Measurements from ENCODE around the gene KHDC3L.
"Not testable (repeated sequence)": the region's sequence is repeated elsewhere in the genome, so short reads cannot be mapped to it uniquely, and the experiment has no call there.

Gene KHDC3L

DNA sequence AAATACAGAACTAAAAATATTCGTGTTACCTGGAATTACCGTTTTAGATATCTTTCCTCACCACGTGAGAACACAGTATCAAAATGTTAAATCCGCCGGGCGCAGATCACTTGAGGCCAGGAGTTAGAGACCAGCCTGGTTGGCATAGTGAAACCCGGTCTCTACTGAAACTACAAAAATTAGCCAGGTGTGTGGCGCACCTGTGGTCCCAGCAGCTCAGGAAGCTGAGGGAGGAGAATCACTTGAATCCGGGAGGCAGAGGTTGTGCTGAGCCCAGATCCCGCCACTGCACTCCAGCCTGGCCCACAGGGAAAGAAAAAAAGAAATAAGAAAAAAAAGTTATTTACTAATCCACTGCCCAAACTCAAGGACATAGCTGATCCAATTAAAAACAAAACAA lies 27.4 kb downstream of the KHDC3L start:
- TF ChIP-seq CTCF (IDR thresholded peaks at IDR 0.05; ENCODE audit: control extremely low read depth, extremely low read depth, low read depth, missing control alignments), result no peak
- POLR2A ChIA-PET, result interaction anchor here (0.7 kb wide), 1 partner anchor 84 kb away, joined by 4 read pairs; no protein-coding TSS in a partner anchor
- DNase-seq (ENCODE audit: extremely low spot score), result no peak
- CTCF ChIA-PET, result interaction anchor here (1.5 kb wide), 1 partner anchor 11 kb away, joined by 4 read pairs; no protein-coding TSS in a partner anchor

DNA sequence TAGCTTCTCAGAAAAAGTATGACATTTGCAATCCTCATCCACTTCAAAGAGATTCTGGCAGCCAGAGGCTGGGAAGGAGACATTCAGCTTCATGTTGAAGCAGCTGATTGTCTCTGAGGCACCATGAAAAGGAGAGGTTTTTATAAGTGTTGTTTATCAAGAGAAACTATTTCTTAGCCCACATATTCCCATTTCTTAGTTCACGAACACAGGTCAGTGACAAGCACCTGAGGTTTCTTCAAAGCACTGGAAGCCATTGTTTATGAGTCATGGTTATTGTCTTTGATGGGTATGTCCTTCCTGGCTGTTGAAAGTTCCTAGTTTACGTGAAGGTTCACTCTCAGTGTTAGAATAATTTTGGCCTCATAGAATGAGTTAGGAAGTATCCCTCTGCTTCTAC lies 29.2 kb downstream of the KHDC3L start:
- ChIA-PET POLR2A (no interaction called here), CTCF (interaction anchor here (1.5 kb wide), 1 partner anchor 9 kb away, joined by 4 read pairs; no protein-coding TSS in a partner anchor)
- TF ChIP-seq CTCF (IDR thresholded peaks at IDR 0.05; ENCODE audit: control extremely low read depth, extremely low read depth, low read depth, missing control alignments), result no peak
- no peak for DNase-seq (ENCODE audit: extremely low spot score)

GRCh38 chr6:73392188-73392587 lies 29.7 kb downstream of the KHDC3L start:
- CTCF ChIA-PET, result not testable (repeated sequence)

DNA sequence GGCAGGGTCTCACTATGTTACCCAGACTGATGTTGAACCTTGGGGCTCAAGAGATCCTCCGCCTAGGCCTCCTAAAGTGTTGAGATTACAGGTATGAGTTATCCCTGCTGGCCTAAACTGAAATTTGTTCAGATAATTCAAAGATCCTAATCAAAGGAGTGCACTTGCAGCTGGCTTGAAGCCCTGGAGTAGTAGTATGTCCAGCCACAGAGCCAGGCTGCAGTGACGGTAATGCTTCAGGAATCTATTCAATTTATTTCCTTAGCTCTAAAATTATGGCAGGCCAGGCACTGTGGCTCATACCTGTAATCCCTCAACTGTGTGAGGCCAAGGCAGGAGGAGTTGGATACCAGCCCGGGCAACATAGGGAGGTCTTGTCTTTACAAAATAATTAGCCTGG lies 30.8 kb downstream of the KHDC3L start:
- TF ChIP-seq CTCF (IDR thresholded peaks at IDR 0.05; ENCODE audit: control extremely low read depth, extremely low read depth, low read depth, missing control alignments), result no peak
- ChIA-PET POLR2A (no interaction called here), CTCF (interaction anchor here (1.3 kb wide), 1 partner anchor 108 kb away, joined by 3 read pairs; no protein-coding TSS in a partner anchor)
- DNase-seq (ENCODE audit: extremely low spot score), result no peak

More at GRCh38 chr6:73392188-73392587, 29.7 kb downstream of the KHDC3L start:
- POLR2A ChIA-PET; DNase-seq (ENCODE audit: extremely low spot score): not testable (repeated sequence)

GRCh38 chr6:73394577-73395354 lies 32.3 kb downstream of the KHDC3L start, which contains the start of gene DDX43:
DDX43 (plus strand) TSS chr6:73394828; CDS start chr6:73394906, 78 bp downstream.
- no peak for TF ChIP-seq CTCF (IDR thresholded peaks at IDR 0.05; ENCODE audit: control extremely low read depth, extremely low read depth, low read depth, missing control alignments)
- POLR2A ChIA-PET, result interaction anchor here (0.6 kb wide), 1 partner anchor 48 kb away, joined by 3 read pairs; no protein-coding TSS in a partner anchor
- DNase-seq (ENCODE audit: extremely low spot score), result no peak
- CTCF ChIA-PET, result no interaction called here

DNA sequence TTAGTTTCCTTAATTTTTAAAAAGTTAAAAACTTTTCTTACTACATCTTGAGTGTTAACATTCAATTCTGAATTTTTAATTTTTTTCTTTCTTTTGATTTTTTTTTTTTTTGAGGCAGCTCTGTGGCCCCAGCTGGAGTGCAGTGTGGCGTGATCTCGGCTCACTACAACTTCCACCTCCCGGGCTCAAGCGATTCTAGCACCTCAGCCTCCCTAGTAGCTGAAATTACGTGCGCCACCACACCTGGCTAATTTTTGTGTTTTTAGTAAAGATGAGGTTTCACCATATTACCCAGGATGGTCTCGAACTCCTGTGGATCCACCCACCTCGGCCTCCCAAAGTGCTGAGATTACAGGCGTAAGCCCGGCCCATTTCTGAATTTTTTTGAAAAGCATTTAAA lies 33.4 kb downstream of the KHDC3L start:
- no peak for TF ChIP-seq CTCF (IDR thresholded peaks at IDR 0.05; ENCODE audit: control extremely low read depth, extremely low read depth, low read depth, missing control alignments)
- no peak for DNase-seq (ENCODE audit: extremely low spot score)
- CTCF ChIA-PET, result interaction anchor here (1.4 kb wide), 1 partner anchor 67 kb away, joined by 3 read pairs; no protein-coding TSS in a partner anchor
- POLR2A ChIA-PET, result no interaction called here

DNA sequence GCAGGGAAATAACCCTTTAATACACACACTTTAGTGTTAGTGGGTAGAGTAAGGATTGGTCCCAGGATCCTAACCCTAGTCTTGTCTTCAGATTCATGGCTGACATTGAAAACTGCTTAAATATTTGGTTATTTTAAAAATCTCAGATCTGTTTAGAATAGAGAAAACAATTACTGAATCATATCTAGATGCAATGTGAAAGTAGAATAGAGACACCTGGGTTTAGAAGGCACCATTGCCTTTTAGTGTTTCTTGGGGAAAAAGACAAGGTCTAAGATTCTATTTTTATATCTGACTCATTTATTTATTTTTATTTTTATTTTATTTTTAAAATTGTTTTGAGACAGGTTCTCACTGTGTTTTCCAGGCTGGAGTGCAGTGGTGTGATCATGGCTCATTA lies 38.2 kb downstream of the KHDC3L start:
- TF ChIP-seq CTCF (IDR thresholded peaks at IDR 0.05; ENCODE audit: control extremely low read depth, extremely low read depth, low read depth, missing control alignments), result no peak
- DNase-seq (ENCODE audit: extremely low spot score), result no peak
- ChIA-PET POLR2A (interaction anchor here (0.6 kb wide), 1 partner anchor 10 kb away, joined by 6 read pairs; no protein-coding TSS in a partner anchor), CTCF (interaction anchor here (1.1 to 1.5 kb wide), 2 partner anchors 10 to 106 kb away, joined by 3 to 4 read pairs; no protein-coding TSS in a partner anchor)

All from GM10248 (cell line).